Endothelial cell of umbilical vein (primary cell): ENCODE results near the gene NARS2. TPM values are rescaled to one million over a fixed set of nuclear protein-coding genes. Genes with fewer than 3 reads are reported as not detected.

Experiments used
- BruUV-seq: library from RNA; stranded (reverse); fragments of 400-500 nt; replicated peaks from 2 replicates; lab custom pipeline; 2021; lab: Mats Ljungman, UMichigan
- CTCF ChIA-PET: fragments of 300-600, 350-600 bp; sonication (Branson Sonifier 250); formaldehyde crosslinking; loops from one replicate; lab custom pipeline; 2021; ENCODE audit warnings: antibody characterized with exemption, inconsistent platforms; lab: Charles Lee
- POLR2A ChIA-PET: fragments of 300-600, 350-600 bp; sonication (Branson Sonifier 250); formaldehyde crosslinking; loops from one replicate; lab custom pipeline; 2021; ENCODE audit warnings: antibody characterized with exemption, inconsistent platforms; lab: Charles Lee
- DNase-seq: peaks from one replicate; pipeline ENCODE4 v3.0.0-alpha.2; 2011; ENCODE audit warnings: low read depth, low spot score
- FAIRE-seq: peaks from 2 replicates; lab custom pipeline; 2011; peaks lifted over from hg19 to GRCh38; lab: Jason Lieb, UNC
- H2AFZ ChIP-seq: 2 replicates; pipeline ENCODE4 v1.6.0; 2012; ENCODE audit warnings: low read depth, low read length, control low read depth, inconsistent platforms
- H3K27ac ChIP-seq: 2 replicates; pipeline ENCODE4 v1.5.1; 2011; ENCODE audit warnings: low read depth, mild to moderate bottlenecking, control low read depth, low read length, moderate library complexity; ENCODE audit not compliant: insufficient read depth
- H3K27me3 ChIP-seq, 2 experiments: 2 replicates each; pipeline versions ENCODE4 v1.6.0 to v1.6.1; 2011; ENCODE audit warnings: low read length in 2 of 2, mixed read lengths in 1 of 2; ENCODE audit not compliant: control insufficient read depth in 2 of 2, insufficient read depth in 2 of 2
- H3K36me3 ChIP-seq, 2 experiments: 2 replicates in 1 of 2; 3 replicates in 1 of 2; pipeline ENCODE4 v1.5.1; 2011; ENCODE audit warnings: low read length in 2 of 2, mild to moderate bottlenecking in 1 of 2, moderate library complexity in 1 of 2; ENCODE audit not compliant: control insufficient read depth in 2 of 2, insufficient read depth in 2 of 2; ENCODE audit errors: extremely low read depth in 1 of 2
- H3K4me1 ChIP-seq: 3 replicates; pipeline ENCODE4 v1.5.1; 2011; ENCODE audit warnings: mild to moderate bottlenecking, low read length; ENCODE audit not compliant: control insufficient read depth, insufficient read depth; ENCODE audit errors: extremely low read depth
- H3K4me2 ChIP-seq: 2 replicates; pipeline ENCODE4 v1.6.1; 2011; ENCODE audit warnings: low read length, control low read depth, mixed read lengths; ENCODE audit not compliant: insufficient read depth
- H3K4me3 ChIP-seq, 3 experiments: fragments of 200-600 bp in 1 of 3; sonication (generic), shearing (Covaris generic) in 1 of 3; replicated peaks in 1 of 3; 2 replicates each; pipeline ENCODE4 v1.5.1; 2011 to 2016; ENCODE audit warnings: control low read depth in 3 of 3, low read length in 3 of 3, mild to moderate bottlenecking in 2 of 3, inconsistent platforms in 1 of 3, low read depth in 1 of 3, moderate library complexity in 1 of 3; ENCODE audit not compliant: insufficient read depth in 1 of 3
- H3K79me2 ChIP-seq: 2 replicates; pipeline ENCODE4 v1.6.0; 2012; ENCODE audit warnings: low read length, inconsistent platforms; ENCODE audit not compliant: control insufficient read depth, insufficient read depth
- H3K9ac ChIP-seq: replicated peaks from 2 replicates; pipeline ENCODE3; 2011; ENCODE audit warnings: low read length, control low read depth; ENCODE audit not compliant: insufficient read depth; ENCODE audit errors: extremely low read depth
- H3K9me1 ChIP-seq: replicated peaks from 3 replicates; pipeline ENCODE4 v1.6.0; 2011; ENCODE audit warnings: mild to moderate bottlenecking, low read length; ENCODE audit not compliant: control insufficient read depth, insufficient read depth; ENCODE audit errors: extremely low read depth
- H3K9me3 ChIP-seq: replicated peaks from 2 replicates; pipeline ENCODE4 v1.5.1; 2012; ENCODE audit warnings: low read length, inconsistent platforms; ENCODE audit not compliant: control insufficient read depth, insufficient read depth
- H4K20me1 ChIP-seq: replicated peaks from 2 replicates; pipeline ENCODE3; 2011; ENCODE audit warnings: mild to moderate bottlenecking, low read length; ENCODE audit not compliant: control insufficient read depth, insufficient read depth; ENCODE audit errors: extremely low read depth
- CTCF ChIP-seq, 2 donors: IDR thresholded peaks; 1 replicate in 1 of 2; 2 replicates in 1 of 2; pipeline ENCODE4 v1.5.1; 2011; ENCODE audit warnings: low read length in 2 of 2, mild to moderate bottlenecking in 2 of 2, moderate library complexity in 2 of 2, control low read depth in 1 of 2, inconsistent platforms in 1 of 2, low read depth in 1 of 2; ENCODE audit not compliant: insufficient read depth in 1 of 2; ENCODE audit errors: extremely low read depth in 1 of 2
- EZH2 ChIP-seq: IDR thresholded peaks from 2 replicates; pipeline ENCODE4 v1.6.1; 2012; ENCODE audit warnings: borderline replicate concordance, low read depth, mild to moderate bottlenecking, moderate library complexity, low read length, inconsistent platforms; ENCODE audit not compliant: severe bottlenecking
- FOS ChIP-seq: IDR thresholded peaks from 2 replicates; pipeline ENCODE4 v1.6.1; 2011; ENCODE audit warnings: mild to moderate bottlenecking, low read length, moderate library complexity, borderline replicate concordance; ENCODE audit not compliant: insufficient read depth
- GATA2 ChIP-seq: IDR thresholded peaks from 2 replicates; pipeline ENCODE4 v1.7.0; 2011; ENCODE audit warnings: low read depth, mild to moderate bottlenecking, moderate library complexity, mixed read lengths, low read length; ENCODE audit not compliant: insufficient read length, insufficient read depth
- JUN ChIP-seq: IDR thresholded peaks from 2 replicates; pipeline ENCODE4 v1.6.1; 2011; ENCODE audit warnings: borderline replicate concordance, low read depth; ENCODE audit not compliant: insufficient read length, insufficient read depth
- MAX ChIP-seq: IDR thresholded peaks from 2 replicates; pipeline ENCODE4 v1.6.1; 2011; ENCODE audit not compliant: insufficient read depth, insufficient read length
- MYC ChIP-seq: IDR thresholded peaks from one replicate; pipeline ENCODE4 v1.6.1; 2011; ENCODE audit warnings: mild to moderate bottlenecking, low read depth, low read length
- POLR2A ChIP-seq: IDR thresholded peaks from 2 replicates; pipeline ENCODE4 v1.6.1; 2012; ENCODE audit warnings: low read depth, mild to moderate bottlenecking, control low read depth, low read length
- POLR2AphosphoS5 ChIP-seq: IDR thresholded peaks from 2 replicates; pipeline ENCODE4 v1.6.1; 2012; ENCODE audit warnings: low read depth, mild to moderate bottlenecking, control low read depth, low read length, moderate library complexity; ENCODE audit not compliant: insufficient read depth
- dilution Hi-C: fragments of 300-500 bp; cut with MboI; formaldehyde crosslinking; loops from one replicate; pipeline ENCODE4 v1.15.0; 2019; ENCODE audit warnings: low sequenced_read_pairs; ENCODE audit not compliant: extremely low pct_ligation_motif_present
- intact Hi-C: fragments of 100-400 bp; cut with micrococcal nuclease; formaldehyde crosslinking; loops from one replicate; pipeline ENCODE4 v1.10.0; 2022
- polyA plus RNA-seq, 4 experiments: library from polyadenylated mRNA; depleted of rRNA in 3 of 4; stranded (reverse) in 3 of 4; unstranded in 1 of 4; fragments of >200 nt; gene quantifications; 2 replicates each; pipeline versions ENCODE4 v1.2.1 to v1.2.3, GENCODE V29; 2011 to 2012; ENCODE audit warnings: missing spikeins in 1 of 4
- total RNA-seq: library from RNA; stranded (reverse); gene quantifications from 2 replicates; pipeline ENCODE4 v1.2.3, GENCODE V29; 2021

NARS2 gene
- total and polyA plus RNA-seq, 2 donors (not counting 3 experiments of a cell fraction or from before 2014, with no cell fraction given) = 6.9 to 16.7 TPM

GRCh38 chr11:78613378-78613813 lies 38.7 kb upstream of the NARS2 start:
- Histone ChIP-seq H3K9ac (no peak overlapping the region), H3K36me3 (no peaks in the 10 kb centered on the region), H3K9me3 (no peaks in the 10 kb centered on the region), H3K4me1 (no peaks in the 10 kb centered on the region), H3K27ac (no peak overlapping the region), H4K20me1 (no peaks in the 10 kb centered on the region), H3K4me2 (no peak overlapping the region), H3K9me1 (no peaks in the 10 kb centered on the region), H3K79me2 (no peaks in the 10 kb centered on the region), H3K4me3 (no peak overlapping the region), H3K27me3 (no peaks in the 10 kb centered on the region), H2AFZ (no peak overlapping the region)
- no peak for DNase-seq
- FAIRE-seq = no peak
- CTCF ChIA-PET = no interaction called here
- POLR2A ChIA-PET = no interaction called here
- dilution Hi-C loops = no loop called here
- BruUV-seq = no TSS peak
- no peak for TF ChIP-seq JUN
- TF ChIP-seq EZH2 = no peak
- TF ChIP-seq POLR2AphosphoS5 = no peak
- no peak for TF ChIP-seq GATA2
- TF ChIP-seq MAX = no peak
- no peak for TF ChIP-seq MYC
- no peak for TF ChIP-seq POLR2A
- no peak for TF ChIP-seq CTCF (IDR thresholded peaks at IDR 0.05; ENCODE audit: extremely low read depth in 1 of 2, insufficient read depth in 1 of 2, low read depth in 1 of 2, low read length in 2 of 2)
- no peak for TF ChIP-seq FOS
- intact Hi-C loops = no loop called here
